Effector memory CD8-positive, alpha-beta T cell (primary cell): ENCODE results near the gene BSPRY.
A peak's percentile ranks its signal among the peaks of the same experiment; 100 is the strongest.

Experiments
- ATAC-seq: fragments of 150-1000 bp; cut with Tn5 transposase; replicated peaks from 2 replicates; pipeline ENCODE4 v1.10.0; 2021; ENCODE audit warnings: mild to moderate bottlenecking, moderate library complexity
- DNase-seq, 3 experiments: peaks; one replicate each; pipeline ENCODE4 v3.0.0; 2021
- H3K27ac Mint-ChIP-seq, 2 donors: one replicate each; pipeline ENCODE4 v1.8.0; 2022; ENCODE audit warnings: mild to moderate bottlenecking in 2 of 2, mixed read lengths in 2 of 2, moderate library complexity in 2 of 2
- H3K27me3 Mint-ChIP-seq, 2 donors: one replicate each; pipeline ENCODE4 v1.8.0; 2022; ENCODE audit warnings: mixed read lengths in 2 of 2
- H3K36me3 Mint-ChIP-seq: one replicate; pipeline ENCODE4 v1.8.0; 2022; ENCODE audit warnings: mild to moderate bottlenecking, moderate library complexity, mixed read lengths; ENCODE audit not compliant: insufficient read depth
- H3K4me1 Mint-ChIP-seq, 2 donors: one replicate each; pipeline ENCODE4 v1.8.0; 2022; ENCODE audit warnings: low read depth in 2 of 2, mixed read lengths in 2 of 2
- H3K4me3 Mint-ChIP-seq, 2 donors: one replicate each; pipeline ENCODE4 v1.8.0; 2022; ENCODE audit warnings: mild to moderate bottlenecking in 2 of 2, mixed read lengths in 2 of 2, moderate library complexity in 2 of 2
- H3K9me3 Mint-ChIP-seq, 2 donors: one replicate each; pipeline ENCODE4 v1.8.0; 2022; ENCODE audit warnings: mixed read lengths in 2 of 2
- total RNA-seq, 9 experiments: gene quantifications; one replicate each; lab custom pipeline; 2026; lab: John Stamatoyannopoulos, UW

BSPRY gene
- total RNA-seq: 0.13 to 1.4 (median 1.1) reads per million in 9 experiments

GRCh38 chr9:113349445-113350094 lies at the start of gene BSPRY:
Gene BSPRY (plus strand): TSS chr9:113349541. CDS start chr9:113349580, 39 bp downstream.
- H3K4me1 Mint-ChIP-seq: peaks cover 17 to 18% of the 10 kb centered on the region in 2 donors
- ATAC-seq (peak; percentile 84), DNase-seq (peak in 2 of 3 experiments; percentile 17 to 36)
- peak within 1 kb of the TSS in 1 of 2 donors; percentile 59 for H3K27ac Mint-ChIP-seq
- peak within 1 kb of the TSS; percentile 76 to 77 for H3K4me3 Mint-ChIP-seq
- peaks cover 19 to 45% of the 10 kb centered on the region in 2 donors for H3K27me3 Mint-ChIP-seq
- no peaks in the 10 kb centered on the region for H3K36me3 Mint-ChIP-seq
- H3K9me3 Mint-ChIP-seq: no peaks in the 10 kb centered on the region

DNA sequence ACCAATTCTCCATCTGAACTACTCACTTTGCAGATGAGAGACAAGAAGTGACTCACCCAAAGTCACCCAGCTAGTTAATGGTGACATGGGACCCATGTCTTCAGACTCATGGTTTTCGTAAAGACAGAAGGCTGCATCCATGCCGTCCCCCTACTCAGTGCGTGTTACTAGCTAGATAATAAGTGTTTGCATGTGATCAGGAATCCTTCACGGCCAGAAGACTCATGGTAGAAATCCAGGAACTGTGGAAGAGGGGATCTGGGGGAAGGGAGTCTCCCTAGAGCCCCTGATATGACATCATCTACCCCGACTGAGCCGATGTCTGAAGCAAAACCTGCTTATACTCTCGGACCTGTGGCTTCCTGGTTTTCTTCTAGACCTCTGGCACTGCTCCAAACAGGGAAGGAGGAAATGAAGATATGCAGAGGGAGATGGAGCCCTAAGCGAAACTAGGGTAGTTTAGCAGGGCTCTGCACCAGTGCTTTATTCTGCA lies 49.5 kb upstream of the BSPRY start:
- no peak overlapping the region for H3K27ac Mint-ChIP-seq
- DNase-seq (no peak), ATAC-seq (no peak)
- H3K4me1 Mint-ChIP-seq: no peaks in the 10 kb centered on the region
- H3K4me3 Mint-ChIP-seq: no peak overlapping the region
- peaks cover 29 to 37% of the 10 kb centered on the region in 2 donors for H3K27me3 Mint-ChIP-seq
- H3K9me3 Mint-ChIP-seq: no peaks in the 10 kb centered on the region
- peaks cover 3% of the 10 kb centered on the region for H3K36me3 Mint-ChIP-seq

GRCh38 chr9:113301548-113301947 lies 47.8 kb upstream of the BSPRY start:
- peaks cover 3% of the 10 kb centered on the region for H3K36me3 Mint-ChIP-seq
- peaks cover 29 to 37% of the 10 kb centered on the region in 2 donors for H3K27me3 Mint-ChIP-seq
- H3K4me3 Mint-ChIP-seq: no peak overlapping the region
- ATAC-seq (no peak), DNase-seq (no peak)
- no peaks in the 10 kb centered on the region for H3K4me1 Mint-ChIP-seq
- H3K27ac Mint-ChIP-seq: no peak overlapping the region
- no peaks in the 10 kb centered on the region for H3K9me3 Mint-ChIP-seq

GRCh38 chr9:113302792-113303418 lies 46.4 kb upstream of the BSPRY start, which contains the start of gene RNF183:
Gene RNF183 (minus strand): TSS chr9:113303376. CDS start chr9:113298184, 5,192 bp downstream.
- Mint-ChIP-seq H3K36me3 (peaks cover 3% of the 10 kb centered on the region), H3K27ac (no peak within 1 kb of the TSS), H3K27me3 (peaks cover 29 to 44% of the 10 kb centered on the region in 2 donors), H3K9me3 (no peaks in the 10 kb centered on the region), H3K4me1 (no peaks in the 10 kb centered on the region), H3K4me3 (no peak within 1 kb of the TSS)
- ATAC-seq (no peak), DNase-seq (no peak)

DNA sequence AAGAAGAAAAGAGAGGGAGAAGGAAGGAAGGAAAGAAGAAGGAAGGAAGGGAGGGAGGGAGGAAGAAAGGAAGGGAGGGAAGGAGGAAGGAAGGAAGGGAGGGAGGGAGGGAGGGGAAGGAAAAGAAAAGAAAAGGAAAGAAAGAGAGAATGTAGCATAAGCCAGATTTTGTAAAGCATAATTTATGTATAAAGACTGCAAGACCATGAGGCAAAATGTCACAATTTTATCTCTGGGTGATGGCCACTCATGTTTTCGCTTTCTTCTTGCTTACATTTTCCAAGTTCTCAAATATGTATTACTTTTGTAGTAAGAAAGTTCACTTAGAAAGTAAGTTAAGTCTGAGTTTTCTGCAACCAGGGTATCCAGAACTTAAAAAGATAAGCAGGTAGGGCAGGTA lies 42.8 kb upstream of the BSPRY start:
- no peak for ATAC-seq
- Mint-ChIP-seq H3K4me1 (no peaks in the 10 kb centered on the region), H3K27ac (no peak overlapping the region), H3K27me3 (peaks cover 17 to 28% of the 10 kb centered on the region in 2 donors), H3K36me3 (peaks cover 3% of the 10 kb centered on the region), H3K9me3 (no peaks in the 10 kb centered on the region), H3K4me3 (no peak overlapping the region)
- no peak for DNase-seq

DNA sequence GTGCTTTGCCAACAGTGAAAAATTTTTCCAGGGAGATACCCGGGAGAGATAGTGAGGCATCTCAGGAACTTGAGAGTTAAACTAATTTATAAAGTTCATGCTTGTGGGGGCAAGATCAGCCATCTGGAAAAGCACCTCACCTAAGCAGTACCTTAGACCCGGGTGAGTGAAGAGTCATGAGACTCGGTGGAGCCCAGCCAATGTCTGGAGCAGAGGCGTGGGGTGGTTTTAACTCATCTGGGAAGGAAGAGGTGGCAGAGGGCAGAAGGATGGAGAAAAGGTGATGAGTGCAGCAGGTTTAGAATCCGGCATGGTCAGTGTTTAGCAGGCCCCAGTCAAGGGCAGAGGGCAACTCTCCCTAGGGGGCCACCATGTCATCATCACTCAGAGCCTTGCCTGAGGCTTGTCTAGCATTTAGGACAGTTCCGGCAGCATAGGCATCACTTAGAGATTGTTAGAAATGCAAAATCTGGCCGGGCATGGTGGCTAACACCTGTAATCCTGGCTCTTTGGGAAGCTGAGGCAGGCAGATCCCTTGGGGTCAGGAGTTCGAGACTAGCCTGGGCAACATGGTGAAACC lies 41.9 kb upstream of the BSPRY start:
- Mint-ChIP-seq H3K4me1 (no peaks in the 10 kb centered on the region), H3K27me3 (peaks cover 10 to 20% of the 10 kb centered on the region in 2 donors), H3K4me3 (no peak overlapping the region), H3K36me3 (peaks cover 3% of the 10 kb centered on the region), H3K27ac (no peak overlapping the region), H3K9me3 (no peaks in the 10 kb centered on the region)
- no peak for DNase-seq
- no peak for ATAC-seq

DNA sequence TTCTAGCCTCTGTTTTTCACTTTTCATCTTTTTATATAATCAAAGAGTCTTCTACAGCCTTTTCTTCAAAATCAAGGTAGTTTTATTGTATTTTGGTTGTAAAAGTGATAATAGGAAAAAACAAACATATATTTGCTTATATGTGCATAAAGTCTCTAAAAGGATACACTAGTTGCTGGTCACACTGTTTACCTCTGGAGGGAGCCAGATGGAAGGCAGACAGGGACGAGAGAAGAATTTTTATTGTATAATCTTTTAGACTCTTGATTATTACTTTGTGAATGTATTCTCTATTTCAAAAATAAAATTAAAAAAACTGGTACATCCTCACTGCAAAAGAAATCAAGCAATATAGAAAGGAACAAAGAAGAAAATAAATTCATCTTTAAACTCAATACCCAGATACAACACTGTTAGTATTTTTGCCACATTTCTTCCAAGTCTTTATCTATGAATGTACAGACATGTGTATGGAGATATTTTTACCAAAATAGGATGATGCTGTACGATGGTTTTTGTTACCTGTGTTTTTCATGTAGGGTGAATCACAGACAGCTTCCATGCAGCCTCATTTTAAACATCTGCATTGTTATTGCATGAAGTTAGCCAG lies 40.0 kb upstream of the BSPRY start:
- H3K27me3 Mint-ChIP-seq: peaks cover 0 to 8% of the 10 kb centered on the region in 2 donors
- ATAC-seq (peak; percentile 27), DNase-seq (peak in 2 of 3 experiments; percentile 6 to 22)
- no peaks in the 10 kb centered on the region for H3K9me3 Mint-ChIP-seq
- no peaks in the 10 kb centered on the region for H3K36me3 Mint-ChIP-seq
- H3K4me3 Mint-ChIP-seq: no peak overlapping the region
- H3K4me1 Mint-ChIP-seq: no peaks in the 10 kb centered on the region
- no peak overlapping the region for H3K27ac Mint-ChIP-seq

DNA sequence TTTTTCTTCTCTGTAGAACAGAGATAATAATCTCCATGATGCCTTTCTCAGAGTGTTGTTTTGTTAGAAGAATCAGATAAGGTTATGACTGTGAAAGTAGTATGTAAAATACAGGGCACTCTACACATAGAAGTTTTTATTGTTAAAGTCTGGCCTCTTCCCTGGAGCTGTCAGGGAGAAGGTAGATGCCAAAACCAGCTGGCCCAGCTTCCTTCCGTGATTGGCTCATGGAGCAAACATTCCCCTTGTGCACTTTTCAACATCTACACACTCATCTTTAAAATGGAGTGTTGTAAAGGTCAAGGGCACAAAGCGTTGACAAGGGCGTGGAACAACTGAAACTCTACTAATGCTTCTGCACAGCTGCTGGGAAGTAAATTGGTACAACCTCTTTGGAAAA lies 38.8 kb upstream of the BSPRY start:
- no peak overlapping the region for H3K4me3 Mint-ChIP-seq
- peak overlapping the region in 1 of 2 donors; percentile 32 for H3K27ac Mint-ChIP-seq
- ATAC-seq (no peak), DNase-seq (no peak)
- H3K27me3 Mint-ChIP-seq: peaks cover 0 to 12% of the 10 kb centered on the region in 2 donors
- no peaks in the 10 kb centered on the region for H3K4me1 Mint-ChIP-seq
- no peaks in the 10 kb centered on the region for H3K36me3 Mint-ChIP-seq
- no peaks in the 10 kb centered on the region for H3K9me3 Mint-ChIP-seq

DNA sequence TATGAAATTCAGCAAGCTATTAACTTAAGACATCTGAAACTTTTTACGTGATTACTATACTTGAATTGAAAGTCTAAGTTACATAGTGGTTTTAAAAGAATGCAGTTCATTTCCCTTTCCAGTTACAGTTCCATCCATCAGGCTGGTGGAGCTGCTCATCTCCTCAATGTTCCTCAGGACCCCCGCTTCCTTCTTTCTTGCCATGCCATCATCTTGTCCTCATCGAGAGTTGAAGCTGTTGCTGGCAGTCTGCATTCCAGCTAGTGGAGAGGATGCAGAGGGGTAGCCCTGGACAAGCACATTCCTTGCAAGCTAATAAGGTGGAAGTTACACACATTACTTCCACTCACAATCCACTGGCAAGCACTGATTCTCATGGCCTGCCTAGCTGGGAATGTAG lies 37.4 kb upstream of the BSPRY start:
- no peak for DNase-seq
- Mint-ChIP-seq H3K27ac (no peak overlapping the region), H3K9me3 (no peaks in the 10 kb centered on the region), H3K27me3 (peaks cover 7 to 25% of the 10 kb centered on the region in 2 donors), H3K4me1 (no peaks in the 10 kb centered on the region), H3K4me3 (no peak overlapping the region), H3K36me3 (no peaks in the 10 kb centered on the region)
- ATAC-seq: no peak

DNA sequence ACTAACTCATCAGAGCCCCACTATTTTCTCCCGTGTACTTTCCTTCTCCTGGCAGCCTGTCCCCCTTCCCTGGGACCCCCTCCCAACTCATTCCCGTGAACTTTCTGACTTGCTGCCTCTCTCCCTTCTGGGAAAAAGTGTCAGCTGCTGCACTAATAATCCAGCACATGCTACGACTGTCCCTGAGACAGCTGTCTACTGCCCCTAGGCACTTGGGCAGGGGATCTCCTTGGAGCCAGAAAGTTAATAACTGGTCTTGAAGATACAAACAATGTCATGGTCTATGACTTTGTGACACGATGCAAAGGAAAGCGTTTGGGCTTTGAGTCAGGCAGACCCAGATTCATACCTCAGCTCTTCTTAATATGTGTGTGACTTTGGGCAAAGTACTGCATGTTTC lies 36.1 kb upstream of the BSPRY start:
- H3K9me3 Mint-ChIP-seq: no peaks in the 10 kb centered on the region
- DNase-seq (no peak), ATAC-seq (no peak)
- no peak overlapping the region for H3K4me3 Mint-ChIP-seq
- H3K27me3 Mint-ChIP-seq: peaks cover 7 to 30% of the 10 kb centered on the region in 2 donors
- no peaks in the 10 kb centered on the region for H3K36me3 Mint-ChIP-seq
- no peaks in the 10 kb centered on the region for H3K4me1 Mint-ChIP-seq
- H3K27ac Mint-ChIP-seq: no peak overlapping the region

DNA sequence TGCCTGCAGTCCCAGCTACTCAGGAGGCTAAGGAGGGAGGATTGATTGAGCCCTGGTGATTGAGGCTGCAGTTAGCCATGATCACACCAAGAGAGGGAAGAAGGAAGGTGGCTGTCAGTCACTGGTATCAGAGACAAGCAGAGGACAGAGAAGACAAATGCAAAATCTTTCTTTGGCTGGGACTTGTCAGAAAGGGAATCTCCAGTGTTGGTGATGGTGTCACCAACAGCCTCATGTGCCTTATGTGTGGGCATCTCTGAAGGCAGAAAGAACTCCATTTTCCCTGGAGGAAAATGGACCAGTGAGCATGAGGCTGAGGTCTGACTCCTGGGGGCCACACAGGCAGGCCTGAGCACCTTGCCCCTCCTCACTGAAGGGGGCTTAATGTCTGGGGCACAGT lies 34.1 kb upstream of the BSPRY start:
- H3K4me1 Mint-ChIP-seq: no peaks in the 10 kb centered on the region
- no peak for DNase-seq
- no peak overlapping the region for H3K4me3 Mint-ChIP-seq
- no peaks in the 10 kb centered on the region for H3K9me3 Mint-ChIP-seq
- H3K27ac Mint-ChIP-seq: peak overlapping the region in 1 of 2 donors; percentile 35
- ATAC-seq: no peak
- H3K36me3 Mint-ChIP-seq: no peaks in the 10 kb centered on the region
- H3K27me3 Mint-ChIP-seq: peaks cover 7 to 38% of the 10 kb centered on the region in 2 donors

- no peaks in the 10 kb centered on the region for H3K9me3 Mint-ChIP-seq
- H3K4me1 Mint-ChIP-seq: no peaks in the 10 kb centered on the region
- peaks cover 7 to 38% of the 10 kb centered on the region in 2 donors for H3K27me3 Mint-ChIP-seq
- H3K36me3 Mint-ChIP-seq: no peaks in the 10 kb centered on the region
- no peak overlapping the region for H3K4me3 Mint-ChIP-seq
- DNase-seq: no peak
- no peak for ATAC-seq
- no peak overlapping the region for H3K27ac Mint-ChIP-seq
Observed at GRCh38 chr9:113316030-113316429, 33.3 kb upstream of the BSPRY start.

GRCh38 chr9:113317777-113318176 lies 31.6 kb upstream of the BSPRY start:
- H3K27ac Mint-ChIP-seq: no peak overlapping the region
- no peak for ATAC-seq
- no peak overlapping the region for H3K4me3 Mint-ChIP-seq

More at GRCh38 chr9:113317777-113318176, 31.6 kb upstream of the BSPRY start:
- Mint-ChIP-seq H3K4me1 (no peaks in the 10 kb centered on the region), H3K27me3 (peaks cover 7 to 38% of the 10 kb centered on the region in 2 donors), H3K36me3 (no peaks in the 10 kb centered on the region), H3K9me3 (no peaks in the 10 kb centered on the region)
- DNase-seq: no peak
